H9 (cell line): Measurements from ENCODE around the gene NXNL2. TPM values are rescaled to one million over a fixed set of nuclear protein-coding genes. Genes with fewer than 3 reads are reported as not detected.

ENCODE experiments used
- DNase-seq: peaks from one replicate; pipeline ENCODE4 v3.0.0-alpha.2; 2017
- H2AFZ ChIP-seq: one replicate; pipeline ENCODE4 v1.6.1; 2013; ENCODE audit warnings: mild to moderate bottlenecking, low read length, control low read depth, moderate library complexity
- H2AK5ac ChIP-seq: 2 replicates; pipeline ENCODE4 v1.6.1; 2013; ENCODE audit warnings: low read length, control low read depth, mixed read lengths; ENCODE audit not compliant: insufficient read length
- H2BK120ac ChIP-seq: one replicate; pipeline ENCODE4 v1.6.1; 2013; ENCODE audit warnings: low read depth, mild to moderate bottlenecking, low read length, control low read depth, inconsistent platforms; ENCODE audit not compliant: poor library complexity, severe bottlenecking
- H2BK12ac ChIP-seq: 2 replicates; pipeline ENCODE4 v1.6.1; 2013; ENCODE audit warnings: low read length, control low read depth, mixed read lengths, low read depth; ENCODE audit not compliant: insufficient read length
- H2BK15ac ChIP-seq: 2 replicates; pipeline ENCODE4 v1.6.1; 2013; ENCODE audit warnings: low read depth, low read length, control low read depth
- H2BK20ac ChIP-seq: one replicate; pipeline ENCODE4 v1.6.1; 2013; ENCODE audit warnings: low read depth, mild to moderate bottlenecking, low read length, control low read depth, inconsistent platforms; ENCODE audit not compliant: poor library complexity, severe bottlenecking
- H2BK5ac ChIP-seq: 2 replicates; pipeline ENCODE4 v1.6.1; 2013; ENCODE audit warnings: low read length, control low read depth, mixed read lengths; ENCODE audit not compliant: insufficient read length
- H3K14ac ChIP-seq: 2 replicates; pipeline ENCODE4 v1.6.1; 2013; ENCODE audit warnings: low read length, control low read depth; ENCODE audit not compliant: insufficient read depth
- H3K18ac ChIP-seq: 2 replicates; pipeline ENCODE4 v1.6.1; 2013; ENCODE audit warnings: low read depth, mild to moderate bottlenecking, mixed read lengths, low read length, control low read depth; ENCODE audit not compliant: insufficient read length
- H3K23ac ChIP-seq: 2 replicates; pipeline ENCODE4 v1.6.1; 2013; ENCODE audit warnings: low read length, control low read depth, mixed read lengths, low read depth; ENCODE audit not compliant: insufficient read length
- H3K23me2 ChIP-seq: 2 replicates; pipeline ENCODE4 v1.6.1; 2013; ENCODE audit warnings: low read depth, mild to moderate bottlenecking, mixed read lengths, low read length, control low read depth; ENCODE audit not compliant: insufficient read length, poor library complexity, severe bottlenecking
- H3K27ac ChIP-seq: 2 replicates; pipeline ENCODE4 v1.5.1; 2013; ENCODE audit warnings: low read length, control low read depth, mixed read lengths, low read depth; ENCODE audit not compliant: insufficient read length
- H3K27me3 ChIP-seq: 2 replicates; pipeline ENCODE4 v1.6.1; 2013; ENCODE audit warnings: low read length, control low read depth, inconsistent platforms; ENCODE audit not compliant: insufficient read depth
- H3K4ac ChIP-seq: 2 replicates; pipeline ENCODE4 v1.6.1; 2013; ENCODE audit warnings: low read depth, mild to moderate bottlenecking, control low read depth, inconsistent platforms, low read length, moderate library complexity
- H3K4me1 ChIP-seq: 2 replicates; pipeline ENCODE4 v1.6.1; 2013; ENCODE audit warnings: low read length, control low read depth, inconsistent platforms; ENCODE audit not compliant: insufficient read depth
- H3K4me2 ChIP-seq: 2 replicates; pipeline ENCODE4 v1.6.1; 2013; ENCODE audit warnings: low read length, control low read depth, mixed read lengths; ENCODE audit not compliant: insufficient read length, insufficient read depth
- H3K56ac ChIP-seq: 2 replicates; pipeline ENCODE4 v1.6.1; 2013; ENCODE audit warnings: low read depth, mild to moderate bottlenecking, mixed read lengths, low read length, control low read depth; ENCODE audit not compliant: insufficient read length
- H3K79me1 ChIP-seq: 2 replicates; pipeline ENCODE4 v1.6.1; 2013; ENCODE audit warnings: low read depth, mild to moderate bottlenecking, moderate library complexity, low read length, control low read depth, inconsistent platforms; ENCODE audit not compliant: insufficient read depth, poor library complexity, severe bottlenecking
- H3K79me2 ChIP-seq: 2 replicates; pipeline ENCODE4 v1.6.1; 2013; ENCODE audit warnings: low read length, control low read depth, inconsistent platforms; ENCODE audit not compliant: insufficient read depth
- H3K9ac ChIP-seq: 2 replicates; pipeline ENCODE4 v1.6.1; 2013; ENCODE audit warnings: low read length, control low read depth, mixed read lengths; ENCODE audit not compliant: insufficient read length; ENCODE audit errors: extremely low read depth
- H3K9me3 ChIP-seq: one replicate; pipeline ENCODE4 v1.6.1; 2013; ENCODE audit warnings: low read depth, low read length, inconsistent platforms; ENCODE audit not compliant: control insufficient read depth
- H3T11ph ChIP-seq: one replicate; pipeline ENCODE4 v1.6.1; 2013; ENCODE audit warnings: mild to moderate bottlenecking, low read length, control low read depth, inconsistent platforms
- H4K20me1 ChIP-seq: one replicate; pipeline ENCODE4 v1.6.1; 2013; ENCODE audit not compliant: control insufficient read depth, insufficient read length, insufficient read depth
- H4K5ac ChIP-seq: 2 replicates; pipeline ENCODE4 v1.6.1; 2013; ENCODE audit warnings: low read depth, mild to moderate bottlenecking, mixed read lengths, low read length, control low read depth; ENCODE audit not compliant: insufficient read length
- H4K8ac ChIP-seq: replicated peaks from 2 replicates; pipeline ENCODE4 v1.6.1; 2013; ENCODE audit warnings: low read length, control low read depth, mixed read lengths, low read depth; ENCODE audit not compliant: insufficient read length
- H4K91ac ChIP-seq: 2 replicates; pipeline ENCODE4 v1.6.1; 2013; ENCODE audit warnings: low read depth, mild to moderate bottlenecking, moderate library complexity, mixed read lengths, low read length, control low read depth; ENCODE audit not compliant: insufficient read length
- H3K27ac Mint-ChIP-seq, 3 experiments: 2 replicates in 2 of 3; 3 replicates in 1 of 3; pipeline ENCODE4 v1.8.0; 2020 to 2021; ENCODE audit warnings: mixed read lengths in 3 of 3, mild to moderate bottlenecking in 1 of 3, moderate library complexity in 1 of 3
- H3K27me3 Mint-ChIP-seq: 2 replicates; pipeline ENCODE4 v1.8.0; 2021; ENCODE audit warnings: low read depth, mild to moderate bottlenecking, moderate library complexity, mixed read lengths
- H3K36me3 Mint-ChIP-seq, 3 experiments: 2 replicates in 2 of 3; 3 replicates in 1 of 3; pipeline ENCODE4 v1.8.0; 2020 to 2021; ENCODE audit warnings: low read depth in 3 of 3, mixed read lengths in 3 of 3; ENCODE audit not compliant: insufficient read depth in 1 of 3
- H3K4me1 Mint-ChIP-seq, 2 experiments: 2 replicates each; pipeline ENCODE4 v1.8.0; 2020; ENCODE audit warnings: mixed read lengths in 2 of 2
- H3K4me3 Mint-ChIP-seq, 2 experiments: 2 replicates in 1 of 2; 3 replicates in 1 of 2; pipeline ENCODE4 v1.8.0; 2020 to 2021; ENCODE audit warnings: mild to moderate bottlenecking in 2 of 2, mixed read lengths in 2 of 2, moderate library complexity in 1 of 2
- H3K9me3 Mint-ChIP-seq, 2 experiments: 2 replicates in 1 of 2; 3 replicates in 1 of 2; pipeline ENCODE4 v1.8.0; 2020; ENCODE audit warnings: mild to moderate bottlenecking in 2 of 2, mixed read lengths in 2 of 2, moderate library complexity in 1 of 2
- CTCF ChIP-seq: fragments of 200-600 bp; sonication (generic); conservative IDR thresholded peaks from 3 replicates; pipeline ENCODE4 v1.8.0; 2021; ENCODE audit warnings: antibody characterized with exemption, mild to moderate bottlenecking
- WGBS: extraction: QIAGEN DNeasy Blood & Tissue Kit; methylation state at CpG from one replicate; pipeline ENCODE4 v1.1.7; 2013; ENCODE audit warnings: missing lambda C conversion rate, low lambda C conversion rate, mixed read lengths; ENCODE audit not compliant: insufficient read length; ENCODE audit errors: extremely low coverage; 5-methylcytosine and 5-hydroxymethylcytosine counted together
- total RNA-seq: library from RNA; stranded (reverse); gene quantifications from 2 replicates; pipeline ENCODE4 v1.2.1, GENCODE V29; 2021

NXNL2 gene
- total RNA-seq, 1 experiment from 2014 or later, result 0.57 TPM

GRCh38 chr9:88536023-88536324 lies 996 bp downstream of the NXNL2 start:
- Histone ChIP-seq H3K79me1 (no peaks in the 10 kb centered on the region), H3K4ac (no peak overlapping the region), H3K23ac (no peak overlapping the region), H3T11ph (no peak overlapping the region), H2AFZ (no peak overlapping the region), H3K27ac (no peak overlapping the region), H3K4me2 (peak overlapping the region; percentile 48), H4K20me1 (no peaks in the 10 kb centered on the region), H3K9me3 (no peaks in the 10 kb centered on the region), H3K14ac (no peak overlapping the region), H2AK5ac (no peak overlapping the region), H2BK20ac (no peak overlapping the region), H4K8ac (no peak overlapping the region), H3K9ac (no peak overlapping the region), H2BK120ac (no peak overlapping the region), H3K56ac (no peak overlapping the region), H3K18ac (no peak overlapping the region), H3K27me3 (no peaks in the 10 kb centered on the region), H3K4me1 (peaks cover 3% of the 10 kb centered on the region; the same call in 1 of the 2 replicates), H4K91ac (no peak overlapping the region), H2BK5ac (no peak overlapping the region), H4K5ac (no peak overlapping the region), H3K79me2 (no peaks in the 10 kb centered on the region), H2BK12ac (no peak overlapping the region), H3K23me2 (peaks cover 14% of the 10 kb centered on the region), H2BK15ac (no peak overlapping the region)
- peaks cover 39% of the 10 kb centered on the region for H3K27me3 Mint-ChIP-seq
- peak overlapping the region; percentile 66 to 84 for H3K4me3 Mint-ChIP-seq
- TF ChIP-seq CTCF, result no peak
- DNase-seq, result no peak
- no peak overlapping the region for H3K27ac Mint-ChIP-seq
- H3K4me1 Mint-ChIP-seq, result peaks cover 14 to 21% of the 10 kb centered on the region in 2 experiments
- no CpG with 5 or more reads among the region's 18 CpGs for WGBS
- H3K9me3 Mint-ChIP-seq, result peaks cover 0 to 2% of the 10 kb centered on the region in 2 experiments; a peak in 1 of 5 replicates
- no peaks in the 10 kb centered on the region; a peak in 1 of 7 replicates for H3K36me3 Mint-ChIP-seq
